Natural killer cell (primary cell): ENCODE results near the gene CHST15. TPM values are rescaled to one million over a fixed set of nuclear protein-coding genes. Genes with fewer than 3 reads are reported as not detected.
A peak's percentile ranks its signal among the peaks of the same experiment; 100 is the strongest.

Experiments used
- ATAC-seq, 3 donors: fragments of 150-1000 bp in 2 of 3; fragments of 200-7000 bp in 1 of 3; cut with Tn5 transposase; 1 replicate in 1 of 3; 2 replicates in 2 of 3; pipeline ENCODE4 v1.10.0; 2021; ENCODE audit warnings: mild to moderate bottlenecking in 2 of 3, moderate library complexity in 2 of 3
- DNase-seq, 2 donors: peaks; one replicate each; pipeline versions ENCODE4 v3.0.0 to v3.0.0-alpha.2; 2013 to 2021; ENCODE audit warnings: mixed read lengths in 1 of 2
- H3K27ac ChIP-seq: one replicate; pipeline ENCODE4 v1.5.1; 2013; ENCODE audit warnings: mild to moderate bottlenecking, low read length
- H3K27me3 ChIP-seq: one replicate; pipeline ENCODE4 v1.6.1; 2013; ENCODE audit warnings: low read length; ENCODE audit not compliant: control insufficient read depth, insufficient read depth
- H3K36me3 ChIP-seq: one replicate; pipeline ENCODE4 v1.6.1; 2013; ENCODE audit warnings: low read length; ENCODE audit not compliant: control insufficient read depth, insufficient read depth
- H3K4me1 ChIP-seq: one replicate; pipeline ENCODE4 v1.6.1; 2013; ENCODE audit warnings: low read length; ENCODE audit not compliant: control insufficient read depth, insufficient read depth
- H3K4me3 ChIP-seq: one replicate; pipeline ENCODE4 v1.5.1; 2013; ENCODE audit warnings: low read length
- H3K9me3 ChIP-seq: one replicate; pipeline ENCODE4 v1.6.1; 2013; ENCODE audit warnings: low read length; ENCODE audit not compliant: control insufficient read depth, insufficient read depth
- H3K27ac Mint-ChIP-seq, 2 donors: one replicate each; pipeline ENCODE4 v1.8.0; 2022; ENCODE audit warnings: mild to moderate bottlenecking in 2 of 2, mixed read lengths in 2 of 2, moderate library complexity in 1 of 2
- H3K27me3 Mint-ChIP-seq, 2 donors: one replicate each; pipeline ENCODE4 v1.8.0; 2022; ENCODE audit warnings: low read depth in 2 of 2, mixed read lengths in 2 of 2
- H3K36me3 Mint-ChIP-seq: one replicate; pipeline ENCODE4 v1.8.0; 2022; ENCODE audit warnings: mixed read lengths
- H3K4me1 Mint-ChIP-seq, 2 donors: one replicate each; pipeline ENCODE4 v1.8.0; 2022; ENCODE audit warnings: mixed read lengths in 2 of 2
- H3K4me3 Mint-ChIP-seq: one replicate; pipeline ENCODE4 v1.8.0; 2022; ENCODE audit warnings: mild to moderate bottlenecking, moderate library complexity, mixed read lengths
- H3K9me3 Mint-ChIP-seq, 2 donors: one replicate each; pipeline ENCODE4 v1.8.0; 2022; ENCODE audit warnings: mixed read lengths in 2 of 2
- WGBS: methylation state at CpG from one replicate; pipeline ENCODE4 v1.1.7; 2013; ENCODE audit warnings: missing lambda C conversion rate; ENCODE audit not compliant: insufficient coverage; 5-methylcytosine and 5-hydroxymethylcytosine counted together
- intact Hi-C: fragments of 100-400 bp; cut with micrococcal nuclease; formaldehyde crosslinking; loops from one replicate; pipeline ENCODE4 v1.14.2; 2022
- total RNA-seq, 4 donors: library from RNA; stranded (reverse); fragments of 120-200 nt in 1 of 4; gene quantifications; one replicate each; pipeline versions ENCODE4 v1.2.3 to v1.2.4, GENCODE V29; 2013 to 2022
- TF ChIP-seq, protein P1 (sequence below): fragments of 200-600 bp; IDR thresholded peaks from one replicate; pipeline ENCODE4 v1.8.0; 2022; ENCODE audit warnings: antibody characterized with exemption

Gene CHST15
- total RNA-seq, 3 donors from 2014 or later (not counting 1 experiment from before 2014, with no cell fraction given) = 1.9 to 11.9 (median 8.7) TPM

DNA sequence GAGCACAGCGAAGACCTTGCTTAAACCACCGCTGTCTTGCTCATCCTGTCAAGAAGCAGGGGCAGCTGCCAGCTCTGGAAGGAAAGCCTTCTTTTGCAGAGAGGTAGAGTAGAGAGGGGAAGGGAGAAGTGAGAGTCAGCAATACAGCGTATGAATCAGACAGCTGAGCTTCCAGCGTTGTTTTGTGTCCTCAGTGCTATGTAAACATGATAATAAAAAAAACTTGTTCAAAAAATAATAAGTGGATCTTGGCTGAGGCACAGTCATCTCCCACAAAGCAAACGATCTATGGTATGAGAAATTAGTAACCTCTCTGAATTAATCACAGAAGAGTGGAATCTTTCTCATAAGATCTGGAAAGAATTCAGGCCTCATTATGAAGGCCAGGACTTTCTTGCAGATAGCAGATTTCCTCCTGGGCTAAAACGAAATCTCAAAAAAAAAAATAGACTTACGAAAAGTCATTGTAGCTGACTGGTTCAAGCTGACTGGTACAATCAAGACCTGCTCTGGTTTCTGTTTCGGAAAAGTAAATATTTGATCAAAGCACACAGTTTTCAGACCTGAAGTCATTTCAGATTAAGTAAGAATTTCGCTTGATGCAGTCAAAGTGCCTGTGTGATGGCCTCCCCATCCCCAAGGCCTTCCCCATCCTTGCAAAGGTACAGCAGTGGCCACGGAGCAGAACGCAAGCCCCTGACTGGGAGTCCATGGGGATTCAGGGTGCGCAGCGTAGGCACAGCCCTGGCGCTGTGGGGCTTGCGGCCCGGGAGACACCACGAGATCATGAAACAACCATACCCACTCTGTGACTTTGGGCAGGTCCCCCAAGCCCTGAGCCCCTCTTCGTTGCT, 29.4 kb downstream of the CHST15 start:
- Histone ChIP-seq H3K36me3 (no peaks in the 10 kb centered on the region), H3K4me1 (peaks cover 23% of the 10 kb centered on the region), H3K27me3 (no peaks in the 10 kb centered on the region), H3K27ac (no peak overlapping the region), H3K9me3 (no peaks in the 10 kb centered on the region), H3K4me3 (no peak overlapping the region)
- 72% methylated on average over 16 of the region's 18 CpGs for WGBS
- Mint-ChIP-seq H3K27me3 (peaks cover 10 to 18% of the 10 kb centered on the region in 2 donors), H3K27ac (no peak overlapping the region), H3K36me3 (no peaks in the 10 kb centered on the region), H3K4me1 (peaks cover 0 to 5% of the 10 kb centered on the region in 2 donors), H3K9me3 (no peaks in the 10 kb centered on the region), H3K4me3 (no peak overlapping the region)
- intact Hi-C loops = no loop called here
- TF ChIP-seq, protein P1, sequence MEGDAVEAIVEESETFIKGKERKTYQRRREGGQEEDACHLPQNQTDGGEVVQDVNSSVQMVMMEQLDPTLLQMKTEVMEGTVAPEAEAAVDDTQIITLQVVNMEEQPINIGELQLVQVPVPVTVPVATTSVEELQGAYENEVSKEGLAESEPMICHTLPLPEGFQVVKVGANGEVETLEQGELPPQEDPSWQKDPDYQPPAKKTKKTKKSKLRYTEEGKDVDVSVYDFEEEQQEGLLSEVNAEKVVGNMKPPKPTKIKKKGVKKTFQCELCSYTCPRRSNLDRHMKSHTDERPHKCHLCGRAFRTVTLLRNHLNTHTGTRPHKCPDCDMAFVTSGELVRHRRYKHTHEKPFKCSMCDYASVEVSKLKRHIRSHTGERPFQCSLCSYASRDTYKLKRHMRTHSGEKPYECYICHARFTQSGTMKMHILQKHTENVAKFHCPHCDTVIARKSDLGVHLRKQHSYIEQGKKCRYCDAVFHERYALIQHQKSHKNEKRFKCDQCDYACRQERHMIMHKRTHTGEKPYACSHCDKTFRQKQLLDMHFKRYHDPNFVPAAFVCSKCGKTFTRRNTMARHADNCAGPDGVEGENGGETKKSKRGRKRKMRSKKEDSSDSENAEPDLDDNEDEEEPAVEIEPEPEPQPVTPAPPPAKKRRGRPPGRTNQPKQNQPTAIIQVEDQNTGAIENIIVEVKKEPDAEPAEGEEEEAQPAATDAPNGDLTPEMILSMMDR = no peak
- ATAC-seq (no peak), DNase-seq (peak in 1 of 2 donors; percentile 33)

DNA sequence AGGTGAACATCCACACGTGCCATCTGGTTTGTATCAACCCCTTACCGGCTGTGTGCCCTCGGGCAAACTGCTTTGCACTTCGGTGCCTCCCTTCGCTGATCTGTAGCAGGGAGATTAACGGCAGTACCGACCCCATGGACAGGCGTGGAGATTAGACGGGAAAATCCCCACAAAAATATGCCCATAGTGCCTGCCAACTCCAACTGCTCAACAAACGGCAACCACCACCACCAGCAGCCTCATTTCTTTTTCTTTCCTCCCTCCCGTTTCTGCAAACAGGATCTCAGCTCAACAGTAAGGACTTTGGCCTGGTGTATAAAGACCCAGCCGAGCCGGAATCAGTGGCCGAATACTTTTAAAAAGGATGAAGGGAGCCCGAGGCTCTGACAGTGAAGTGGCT, 31.0 kb downstream of the CHST15 start:
- peaks cover 0 to 5% of the 10 kb centered on the region in 2 donors for H3K4me1 Mint-ChIP-seq
- Histone ChIP-seq H3K27ac (no peak overlapping the region), H3K27me3 (no peaks in the 10 kb centered on the region), H3K9me3 (no peaks in the 10 kb centered on the region), H3K4me1 (peaks cover 23% of the 10 kb centered on the region), H3K36me3 (no peaks in the 10 kb centered on the region), H3K4me3 (no peak overlapping the region)
- no peaks in the 10 kb centered on the region for H3K36me3 Mint-ChIP-seq
- H3K4me3 Mint-ChIP-seq = no peak overlapping the region
- H3K27me3 Mint-ChIP-seq = peaks cover 10 to 18% of the 10 kb centered on the region in 2 donors
- H3K9me3 Mint-ChIP-seq = no peaks in the 10 kb centered on the region
- DNase-seq (no peak), ATAC-seq (no peak)
- no peak overlapping the region for H3K27ac Mint-ChIP-seq
- 92% methylated on average over 15 of the region's 15 CpGs for WGBS
- TF ChIP-seq, protein P1 = no peak
- intact Hi-C loops = no loop called here

DNA sequence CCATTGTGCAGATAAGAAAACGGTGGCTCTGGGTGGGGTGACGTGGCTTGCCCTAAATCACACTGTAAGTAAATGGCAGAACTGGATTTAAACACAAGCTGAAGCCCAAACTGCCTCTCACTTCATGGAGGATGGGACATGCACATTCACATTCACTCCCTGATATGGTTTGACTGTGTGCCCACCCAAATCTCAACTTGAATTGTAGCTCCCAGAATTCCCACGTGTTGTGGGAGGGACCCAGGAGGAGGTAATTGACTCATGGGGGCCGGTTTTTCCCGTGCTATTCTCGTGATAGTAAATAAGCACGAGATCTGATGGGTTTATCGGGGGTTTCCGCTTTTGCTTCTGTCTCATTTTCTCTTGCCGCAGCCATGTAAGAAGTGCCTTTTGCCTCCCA, 32.4 kb downstream of the CHST15 start:
- Histone ChIP-seq H3K27ac (no peak overlapping the region), H3K27me3 (no peaks in the 10 kb centered on the region), H3K9me3 (no peaks in the 10 kb centered on the region), H3K36me3 (no peaks in the 10 kb centered on the region), H3K4me3 (no peak overlapping the region), H3K4me1 (peaks cover 14% of the 10 kb centered on the region)
- H3K36me3 Mint-ChIP-seq = no peaks in the 10 kb centered on the region
- no peak for ATAC-seq
- peaks cover 0 to 5% of the 10 kb centered on the region in 2 donors for H3K4me1 Mint-ChIP-seq
- no peak overlapping the region for H3K27ac Mint-ChIP-seq
- intact Hi-C loops = no loop called here
- no peaks in the 10 kb centered on the region for H3K9me3 Mint-ChIP-seq
- TF ChIP-seq, protein P1 = no peak
- peaks cover 7% of the 10 kb centered on the region in 2 donors for H3K27me3 Mint-ChIP-seq
- WGBS = 87% methylated on average over 10 of the region's 10 CpGs
- H3K4me3 Mint-ChIP-seq = no peak overlapping the region
- no peak for DNase-seq
